ENCODE results near the gene OPALIN. TPM values are rescaled to one million over a fixed set of nuclear protein-coding genes. Genes with fewer than 3 reads are reported as not detected.
A peak's percentile ranks its signal among the peaks of the same experiment; 100 is the strongest.

Gene OPALIN
- total and polyA plus RNA-seq, 9 of the 15 experiments (the other 6 are each of a cell fraction or from before 2014, with no cell fraction given), result not detected

- Histone ChIP-seq H2AFZ (ENCODE audit: low read depth, low read length) (no peak overlapping the region), H4K20me1 (replicated peaks; ENCODE audit: control insufficient read depth, insufficient read depth, low read length) (no peaks in the 10 kb centered on the region), H3K27me3 (ENCODE audit: control insufficient read depth in 2 of 2, insufficient read depth in 2 of 2, low read length in 2 of 2) (no peaks in the 10 kb centered on the region; a peak in 1 of 5 replicates), H3K4me3 (no peak overlapping the region), H3K9me3 (replicated peaks; ENCODE audit: control insufficient read depth, insufficient read depth, low read depth, low read length) (no peaks in the 10 kb centered on the region), H3K27ac (ENCODE audit: extremely low read depth, low read depth, low read length) (no peak overlapping the region), H3K9ac (ENCODE audit: insufficient read depth in 1 of 2, low read depth in 2 of 2, low read length in 2 of 2) (no peak overlapping the region), H3K36me3 (ENCODE audit: control insufficient read depth, insufficient read depth, low read length) (no peaks in the 10 kb centered on the region), H3K4me2 (ENCODE audit: insufficient read depth, low read length) (no peak overlapping the region), H3K4me1 (replicated peaks in 1 of 2; ENCODE audit: control insufficient read depth in 2 of 2, insufficient read depth in 2 of 2, low read length in 2 of 2) (no peaks in the 10 kb centered on the region), H3K79me2 (ENCODE audit: control insufficient read depth, insufficient read depth, low read length) (no peaks in the 10 kb centered on the region), H3K9me1 (ENCODE audit: control insufficient read depth, insufficient read depth, low read length) (no peaks in the 10 kb centered on the region)
- FAIRE-seq, result no peak
- intact Hi-C loops (cut with micrococcal nuclease), result no loop called here
- no peak for ATAC-seq
- POLR2A ChIA-PET, result interaction anchor here (0.6 kb wide), 1 partner anchor 734 kb away, joined by 3 read pairs; no protein-coding TSS in a partner anchor
- no peak for DNase-seq (ENCODE audit: extremely low read depth in 1 of 4, low spot score in 3 of 4)
- TF ChIP-seq PHB2 (IDR thresholded peaks at IDR 0.05; ENCODE audit: low read depth), result no peak
- TF ChIP-seq GATAD2A (IDR thresholded peaks at IDR 0.05), result no peak
- CTCF ChIA-PET (ENCODE audit: low intra/inter-chr PET ratio), result interaction anchor here (2.4 kb wide), 1 partner anchor 321 kb away, joined by 11 read pairs; no protein-coding TSS in a partner anchor
- in situ Hi-C loops (cut with MboI), result no loop called here
- 4% methylated on average over 5 of the region's 5 CpGs for WGBS (ENCODE audit: insufficient coverage, low coverage, missing lambda C conversion rate)
- no TSS peak for BruUV-seq (replicated peaks)
Observed at GRCh38 chr10:96338279-96338925, 20.4 kb downstream of the OPALIN start.

- Histone ChIP-seq H3K9me3 (replicated peaks; ENCODE audit: control insufficient read depth, insufficient read depth, low read depth, low read length) (no peaks in the 10 kb centered on the region), H3K9me1 (ENCODE audit: control insufficient read depth, insufficient read depth, low read length) (no peaks in the 10 kb centered on the region), H3K4me1 (replicated peaks in 1 of 2; ENCODE audit: control insufficient read depth in 2 of 2, insufficient read depth in 2 of 2, low read length in 2 of 2) (no peaks in the 10 kb centered on the region), H3K36me3 (ENCODE audit: control insufficient read depth, insufficient read depth, low read length) (no peaks in the 10 kb centered on the region), H3K4me2 (ENCODE audit: insufficient read depth, low read length) (no peak overlapping the region), H3K27ac (ENCODE audit: extremely low read depth, low read depth, low read length) (no peak overlapping the region), H3K27me3 (ENCODE audit: control insufficient read depth in 2 of 2, insufficient read depth in 2 of 2, low read length in 2 of 2) (no peaks in the 10 kb centered on the region; a peak in 1 of 5 replicates), H3K79me2 (ENCODE audit: control insufficient read depth, insufficient read depth, low read length) (no peaks in the 10 kb centered on the region), H2AFZ (ENCODE audit: low read depth, low read length) (no peak overlapping the region), H3K9ac (ENCODE audit: insufficient read depth in 1 of 2, low read depth in 2 of 2, low read length in 2 of 2) (no peak overlapping the region), H3K4me3 (no peak overlapping the region), H4K20me1 (replicated peaks; ENCODE audit: control insufficient read depth, insufficient read depth, low read length) (no peaks in the 10 kb centered on the region)
- ATAC-seq (no peak; the same call in 2 of the 3 replicates), DNase-seq (ENCODE audit: extremely low read depth in 1 of 4, low spot score in 3 of 4) (peak in 3 of 4 experiments; percentile 9 to 23 (median 13)), FAIRE-seq (no peak)
- no TSS peak for BruUV-seq (replicated peaks)
- 0% methylated on average over 2 of the region's 2 CpGs for WGBS (ENCODE audit: insufficient coverage, low coverage, missing lambda C conversion rate)
- in situ Hi-C loops (cut with MboI), result no loop called here
- ChIA-PET POLR2A (no interaction called here), CTCF (ENCODE audit: low intra/inter-chr PET ratio) (interaction anchor here (0.7 kb wide), 1 partner anchor 37 kb away, joined by 3 read pairs; no protein-coding TSS in a partner anchor)
- intact Hi-C loops (cut with micrococcal nuclease), result no loop called here
- TF ChIP-seq ZNF696 (CRISPR knock-in tag; conservative IDR thresholded peaks at IDR 0.05) (no peak), FOXM1 (IDR thresholded peaks at IDR 0.05; ENCODE audit: low read depth) (no peak), FOXM1 (CRISPR knock-in tag; IDR thresholded peaks at IDR 0.05; ENCODE audit: low read depth) (no peak), VEZF1 (CRISPR knock-in tag; IDR thresholded peaks at IDR 0.05) (no peak), RAD51 (IDR thresholded peaks at IDR 0.05; ENCODE audit: borderline replicate concordance, low read depth) (peak; percentile 65; the same call in 1 of the 2 replicates)
- TF ChIP-seq, protein P1, sequence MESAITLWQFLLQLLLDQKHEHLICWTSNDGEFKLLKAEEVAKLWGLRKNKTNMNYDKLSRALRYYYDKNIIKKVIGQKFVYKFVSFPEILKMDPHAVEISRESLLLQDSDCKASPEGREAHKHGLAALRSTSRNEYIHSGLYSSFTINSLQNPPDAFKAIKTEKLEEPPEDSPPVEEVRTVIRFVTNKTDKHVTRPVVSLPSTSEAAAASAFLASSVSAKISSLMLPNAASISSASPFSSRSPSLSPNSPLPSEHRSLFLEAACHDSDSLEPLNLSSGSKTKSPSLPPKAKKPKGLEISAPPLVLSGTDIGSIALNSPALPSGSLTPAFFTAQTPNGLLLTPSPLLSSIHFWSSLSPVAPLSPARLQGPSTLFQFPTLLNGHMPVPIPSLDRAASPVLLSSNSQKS (CRISPR knock-in tag; IDR thresholded peaks at IDR 0.05), result no peak
- TF ChIP-seq, protein P2, sequence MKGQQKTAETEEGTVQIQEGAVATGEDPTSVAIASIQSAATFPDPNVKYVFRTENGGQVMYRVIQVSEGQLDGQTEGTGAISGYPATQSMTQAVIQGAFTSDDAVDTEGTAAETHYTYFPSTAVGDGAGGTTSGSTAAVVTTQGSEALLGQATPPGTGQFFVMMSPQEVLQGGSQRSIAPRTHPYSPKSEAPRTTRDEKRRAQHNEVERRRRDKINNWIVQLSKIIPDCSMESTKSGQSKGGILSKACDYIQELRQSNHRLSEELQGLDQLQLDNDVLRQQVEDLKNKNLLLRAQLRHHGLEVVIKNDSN (CRISPR knock-in tag; IDR thresholded peaks at IDR 0.05), result peak; percentile 64
- TF ChIP-seq, protein P3, sequence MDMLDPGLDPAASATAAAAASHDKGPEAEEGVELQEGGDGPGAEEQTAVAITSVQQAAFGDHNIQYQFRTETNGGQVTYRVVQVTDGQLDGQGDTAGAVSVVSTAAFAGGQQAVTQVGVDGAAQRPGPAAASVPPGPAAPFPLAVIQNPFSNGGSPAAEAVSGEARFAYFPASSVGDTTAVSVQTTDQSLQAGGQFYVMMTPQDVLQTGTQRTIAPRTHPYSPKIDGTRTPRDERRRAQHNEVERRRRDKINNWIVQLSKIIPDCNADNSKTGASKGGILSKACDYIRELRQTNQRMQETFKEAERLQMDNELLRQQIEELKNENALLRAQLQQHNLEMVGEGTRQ (CRISPR knock-in tag; IDR thresholded peaks at IDR 0.05), result peak; percentile 77
Observed at GRCh38 chr10:96337106-96337505, 21.7 kb downstream of the OPALIN start.

Data from K562 (cell line).